Activated CD8-positive, alpha-beta memory T cell treated with anti-CD3 and anti-CD28 coated beads for 48 hours (primary cell): Measurements from ENCODE around the gene YES1.
"Not testable (repeated sequence)": the region's sequence is repeated elsewhere in the genome, so short reads cannot be mapped to it uniquely, and the experiment has no call there.

Experiments used
- DNase-seq, 3 experiments: peaks; one replicate each; pipeline ENCODE4 v3.0.0-alpha.2; 2020; ENCODE audit warnings: low read depth in 2 of 3, low spot score in 2 of 3

Gene YES1

DNA sequence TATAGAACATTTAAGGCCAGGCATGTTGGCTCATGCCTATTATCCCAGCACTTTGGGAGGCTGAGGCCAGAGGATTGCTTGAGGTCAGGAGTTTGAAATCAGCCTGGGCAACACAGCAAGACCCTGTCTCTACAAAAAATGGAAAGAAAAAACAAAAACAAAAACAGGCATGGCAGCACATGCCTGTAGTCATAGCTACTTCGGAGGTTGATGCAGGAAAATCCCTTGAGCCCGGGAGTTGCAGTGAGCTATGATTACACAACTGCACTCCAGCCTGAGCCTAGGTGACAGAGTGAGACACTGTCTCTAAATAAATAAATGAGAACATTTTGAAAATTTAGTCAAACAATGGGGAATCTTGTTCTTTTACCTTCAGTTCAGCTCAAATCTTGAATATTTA lies 12.1 kb upstream of the YES1 start:
- DNase-seq, result no peak

DNA sequence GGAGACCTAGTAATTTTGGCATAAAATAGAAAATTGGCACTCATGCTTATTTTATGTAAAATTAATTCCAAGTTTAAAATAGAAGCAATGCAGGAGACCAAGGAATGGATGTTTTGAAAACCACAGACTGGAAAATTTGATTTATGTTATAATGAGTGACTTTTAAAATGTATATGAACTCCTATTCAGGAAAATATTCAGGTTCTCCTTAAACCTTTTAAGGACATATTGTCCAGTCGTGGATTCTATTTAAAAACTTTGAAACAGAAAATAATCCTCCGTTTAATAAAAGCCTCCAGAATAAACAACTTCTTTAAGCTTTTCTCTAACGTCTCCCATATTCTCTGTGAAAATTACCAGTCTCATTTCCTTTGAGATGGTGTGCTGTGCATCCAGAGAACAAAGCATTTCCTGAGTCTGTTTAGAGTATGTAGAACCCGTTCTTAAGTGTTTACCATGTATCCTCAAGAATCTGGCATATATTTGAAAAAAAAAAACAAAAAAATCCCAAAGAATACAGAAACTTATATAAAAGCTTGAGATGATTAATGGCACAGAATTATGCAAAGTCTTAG lies 8.6 kb upstream of the YES1 start:
- DNase-seq, result no peak

GRCh38 chr18:816869-817268 lies 4.8 kb upstream of the YES1 start:
- no peak for DNase-seq

DNA sequence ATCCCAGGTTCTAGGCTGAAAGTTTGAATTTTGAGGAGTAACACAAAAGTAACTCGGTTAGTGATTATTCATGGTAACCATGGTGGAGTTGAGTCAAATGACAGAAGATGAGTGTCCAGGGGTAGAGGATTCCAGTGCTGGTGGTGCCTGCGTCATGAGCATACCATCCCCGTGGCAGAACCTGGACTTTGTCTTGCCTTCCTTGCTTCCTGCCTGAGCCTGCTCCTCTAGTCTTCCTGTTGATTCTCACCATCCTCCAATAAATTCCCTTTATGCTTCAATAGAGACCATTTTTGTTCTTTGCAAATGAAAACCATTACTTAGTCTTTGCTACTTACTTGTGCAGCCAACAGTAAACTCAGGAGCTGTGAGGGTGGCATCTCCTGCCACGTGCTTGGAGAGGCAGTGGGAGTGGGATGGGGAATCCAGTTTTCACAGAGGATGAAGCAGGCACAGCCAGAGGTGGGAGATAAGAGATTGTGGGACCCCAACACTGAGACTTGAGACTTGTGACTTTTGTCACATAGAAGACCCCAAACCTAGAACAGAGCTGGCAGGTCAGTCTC lies 4.1 kb upstream of the YES1 start:
- DNase-seq, result no peak

DNA sequence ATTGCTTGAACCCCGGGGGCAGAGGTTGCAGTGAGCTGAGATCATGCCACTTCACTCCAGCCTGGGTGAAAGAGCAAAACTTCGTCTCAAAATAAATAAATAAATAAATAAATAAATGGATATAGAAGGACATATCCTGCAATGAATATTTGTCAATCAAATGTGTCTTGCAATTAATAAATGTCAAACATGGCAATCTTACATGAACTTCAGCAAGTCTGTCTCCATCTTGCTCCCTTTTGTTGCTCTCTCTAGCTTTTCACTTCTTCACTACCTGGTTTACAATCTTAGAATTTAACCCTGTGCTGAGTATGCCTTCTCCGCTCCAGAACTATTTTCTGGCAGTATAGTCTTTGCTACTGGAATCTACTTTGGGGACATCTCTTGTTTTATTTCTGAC lies 3.3 kb upstream of the YES1 start:
- DNase-seq, result no peak

DNA sequence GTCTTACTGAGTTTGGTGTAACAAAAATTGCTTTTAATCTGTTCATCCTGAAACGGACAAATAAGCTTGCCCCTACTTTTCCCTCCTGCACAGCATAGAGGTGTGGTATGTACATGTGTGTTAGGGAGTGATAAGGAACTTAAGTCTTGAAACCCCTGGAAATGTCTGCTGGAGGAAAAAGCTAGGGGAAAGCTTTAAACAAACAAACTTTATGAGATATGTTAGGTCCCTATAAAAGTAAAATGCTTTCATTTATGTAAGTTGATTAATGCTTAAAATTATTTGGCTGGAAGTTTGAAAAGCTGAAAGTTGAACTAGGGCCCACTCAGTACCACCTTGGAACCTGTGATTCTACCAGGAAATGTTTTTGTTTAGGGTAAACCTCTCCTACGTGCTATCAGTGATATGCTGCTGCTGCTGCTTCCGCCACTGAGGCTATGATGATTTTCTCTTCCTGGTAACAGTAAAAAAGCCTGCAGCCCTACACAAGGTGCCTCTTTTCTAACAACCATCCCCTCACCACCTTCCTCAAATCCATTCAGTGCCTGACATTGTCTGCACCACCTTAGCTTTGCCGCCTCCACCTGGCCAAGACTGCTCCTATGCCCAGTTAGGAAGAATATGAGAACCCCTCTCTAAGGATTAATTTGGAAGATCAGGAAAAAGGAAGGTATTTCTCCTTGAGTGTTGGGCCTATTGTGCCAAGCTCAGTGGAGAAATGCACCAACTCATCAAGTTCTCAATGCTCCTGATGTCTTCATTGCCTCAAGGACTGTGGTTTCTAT lies 2.5 kb upstream of the YES1 start:
- no peak for DNase-seq

DNA sequence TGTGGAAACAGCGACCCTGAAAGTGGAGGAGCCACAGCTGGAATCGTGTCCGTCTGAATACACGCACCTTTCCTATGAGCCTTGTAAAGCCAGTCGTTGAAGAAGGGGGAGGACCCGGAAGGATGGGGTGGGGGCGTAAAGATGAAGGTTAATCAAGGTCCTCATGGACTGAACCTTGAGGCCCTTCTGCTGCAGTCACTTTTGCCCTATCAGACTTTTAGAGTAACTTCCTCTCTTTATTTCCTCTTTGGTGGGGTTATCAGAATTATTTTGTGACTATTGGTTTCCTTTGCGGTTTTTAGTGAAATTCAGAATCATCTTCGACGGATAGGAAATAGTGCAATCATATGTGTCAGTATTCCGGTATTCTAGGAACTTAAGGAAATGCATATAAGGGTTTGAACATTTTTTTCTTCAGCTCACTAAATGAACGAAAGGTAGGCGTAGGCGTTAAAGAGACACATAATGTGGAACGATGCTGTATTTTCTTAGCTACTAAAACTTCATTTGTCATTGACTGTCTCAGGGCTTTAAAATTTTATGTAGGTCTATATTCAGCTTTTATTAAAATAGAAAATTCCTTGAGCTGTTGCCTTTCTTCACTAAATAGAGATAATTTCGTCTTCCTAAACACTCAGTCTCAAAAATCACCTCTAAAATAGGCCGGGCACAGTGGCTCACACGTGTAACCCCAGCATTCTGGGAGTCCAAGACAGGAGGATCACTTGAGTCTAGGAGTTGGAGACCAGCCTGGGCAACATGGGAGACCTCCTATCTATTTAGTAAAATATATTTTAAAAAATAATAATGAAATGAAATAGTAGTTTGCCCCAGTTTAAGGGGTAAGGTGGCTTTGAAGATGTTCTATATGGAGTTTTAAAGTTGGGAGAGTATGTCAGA lies 1.4 kb upstream of the YES1 start:
- DNase-seq, result no peak

DNA sequence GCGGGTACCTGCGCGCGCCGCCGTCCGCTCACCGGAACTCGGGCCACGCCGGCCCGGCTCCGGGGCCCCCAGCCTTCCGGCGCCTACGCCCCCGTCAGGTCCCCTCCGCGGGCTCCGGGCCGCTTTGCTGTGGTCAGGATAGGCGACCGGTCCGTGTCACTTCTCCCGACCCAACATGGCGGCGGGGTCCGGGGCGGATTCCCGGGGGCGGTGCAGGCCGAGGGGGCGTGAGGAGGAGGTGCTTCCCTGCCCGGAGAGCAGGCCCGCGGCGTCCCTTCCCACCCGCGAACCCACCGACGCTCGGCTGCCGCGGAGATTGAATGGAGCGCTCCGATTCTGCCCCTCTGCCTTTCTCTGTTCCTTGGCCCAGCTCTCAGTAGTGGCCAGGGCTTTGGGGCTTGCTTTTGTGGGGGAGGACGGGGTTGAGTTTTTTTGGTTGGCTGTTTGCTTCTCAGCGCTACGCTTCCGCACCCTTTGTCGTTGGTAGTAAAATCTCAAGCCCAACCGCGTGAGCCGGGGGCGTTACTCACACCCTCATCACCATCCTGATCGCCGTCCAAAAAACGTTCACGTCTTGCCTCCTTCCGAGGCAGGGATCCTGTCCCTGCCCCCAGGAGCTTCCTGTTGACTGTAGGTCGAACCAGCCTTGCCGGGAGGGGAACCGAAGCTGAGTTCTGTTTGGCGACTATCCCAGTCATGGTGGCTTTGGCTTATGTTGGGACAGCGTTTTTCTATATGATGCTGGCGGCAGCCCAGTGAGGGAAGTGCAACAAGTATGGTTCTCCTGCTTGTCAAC lies 532 bp upstream of the YES1 start:
- DNase-seq, result peak; percentile 65 to 71 (median 69)

DNA sequence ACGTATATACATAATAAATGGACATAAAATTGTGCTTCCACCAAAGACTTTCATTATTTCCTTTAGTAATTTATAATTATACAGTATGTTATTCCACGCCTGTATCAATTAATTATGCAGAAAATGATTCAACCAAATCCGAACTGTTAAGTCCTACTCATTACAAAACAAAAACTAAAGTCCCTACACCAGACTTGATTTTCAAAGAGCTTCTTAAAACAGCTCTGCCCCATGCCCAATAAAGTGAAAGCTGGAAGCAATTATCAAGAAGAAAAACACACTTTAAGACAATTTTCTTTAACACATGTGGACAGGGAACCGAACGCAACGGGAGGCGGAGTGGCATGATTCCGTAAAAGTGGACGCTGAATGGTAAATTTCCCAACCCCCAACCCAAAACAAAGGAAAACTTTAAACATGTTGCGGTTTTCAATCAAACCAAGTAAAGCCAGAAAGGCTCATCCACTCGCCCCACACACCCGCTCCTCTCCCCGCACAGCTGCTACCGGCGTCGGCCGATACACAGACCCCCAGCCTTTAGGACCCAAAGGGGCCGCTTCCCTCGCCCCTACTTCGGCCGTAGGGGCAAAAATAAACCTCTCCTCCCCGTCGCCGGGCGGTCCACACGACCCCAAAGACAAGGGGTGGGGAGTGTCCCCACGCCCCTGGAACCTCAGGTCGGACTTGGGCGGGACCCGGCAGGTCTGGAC lies 705 bp downstream of the YES1 start:
- peak in 1 of 3 experiments; percentile 10 for DNase-seq

DNA sequence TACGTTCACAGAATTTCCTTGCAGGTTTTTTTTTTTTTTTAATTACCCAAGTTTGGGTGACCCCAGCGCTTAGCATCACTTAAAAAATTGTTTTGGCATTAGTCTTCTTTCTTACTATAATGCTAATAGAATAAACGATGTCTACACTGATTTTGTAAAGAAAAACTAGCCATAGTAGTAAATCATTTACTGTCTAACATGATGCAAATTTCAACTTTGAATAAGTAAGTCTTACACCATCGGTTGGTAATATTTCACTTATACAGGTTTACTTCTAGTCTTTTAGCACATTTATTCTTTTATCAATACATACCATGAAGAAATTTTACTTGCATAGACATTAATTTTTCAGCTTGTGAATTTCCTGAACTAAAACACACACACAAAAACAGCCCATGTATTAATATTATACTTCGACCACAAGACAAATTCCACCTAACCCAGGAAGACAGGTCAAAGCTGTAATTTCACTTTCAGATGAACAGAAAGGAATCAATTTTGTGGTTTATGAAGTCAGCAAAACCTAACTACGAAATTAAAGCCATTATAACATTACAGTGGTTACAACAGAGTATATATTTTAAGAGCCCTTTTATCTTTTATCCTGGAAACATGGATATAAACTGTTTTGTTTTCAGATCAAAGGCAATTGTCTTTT lies 1.9 kb downstream of the YES1 start:
- DNase-seq, result no peak

DNA sequence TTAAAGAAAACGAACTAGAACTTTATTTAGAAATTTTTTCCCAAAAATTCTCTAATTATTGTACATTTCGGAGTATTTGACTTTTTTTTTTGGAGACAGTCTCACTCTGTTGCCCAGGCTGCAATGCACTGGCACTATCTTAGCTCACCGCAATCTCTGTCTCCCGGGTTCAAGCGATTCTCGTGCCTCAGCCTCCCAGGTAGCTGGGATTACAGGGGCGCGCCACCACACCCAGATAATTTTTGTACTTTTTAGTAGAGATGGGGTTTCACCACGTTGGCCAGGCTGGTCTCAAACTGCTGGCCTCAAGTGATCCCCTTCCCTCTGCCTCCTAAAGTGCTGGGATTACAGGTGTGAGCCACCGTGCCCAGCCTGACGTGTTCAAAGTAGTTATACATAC lies 2.8 kb downstream of the YES1 start:
- not testable (repeated sequence) for DNase-seq

GRCh38 chr18:808502-808901 lies 3.5 kb downstream of the YES1 start:
- no peak for DNase-seq

DNA sequence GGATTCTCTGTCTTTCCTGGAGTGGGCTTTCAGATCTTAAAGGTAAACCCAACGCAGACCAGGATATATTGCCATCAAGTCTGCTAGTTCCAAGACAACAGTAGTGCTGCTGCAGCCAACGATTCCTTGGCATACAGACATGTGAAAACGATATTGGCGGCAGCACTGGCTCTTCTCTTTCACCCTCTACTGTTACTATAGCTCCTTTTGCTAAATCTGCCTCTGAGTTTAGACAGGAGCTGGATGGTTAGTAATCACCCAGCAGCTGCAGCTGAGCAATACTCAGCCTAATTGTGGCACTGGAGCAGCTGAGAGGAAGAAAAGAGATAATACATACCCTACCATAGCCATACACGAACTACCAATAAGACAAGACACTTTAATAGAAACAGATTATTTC lies 4.0 kb downstream of the YES1 start:
- no peak for DNase-seq

- no peak for DNase-seq
Observed at GRCh38 chr18:805755-806110, 6.3 kb downstream of the YES1 start.

GRCh38 chr18:805008-805754 lies 6.9 kb downstream of the YES1 start:
- DNase-seq, result no peak

DNA sequence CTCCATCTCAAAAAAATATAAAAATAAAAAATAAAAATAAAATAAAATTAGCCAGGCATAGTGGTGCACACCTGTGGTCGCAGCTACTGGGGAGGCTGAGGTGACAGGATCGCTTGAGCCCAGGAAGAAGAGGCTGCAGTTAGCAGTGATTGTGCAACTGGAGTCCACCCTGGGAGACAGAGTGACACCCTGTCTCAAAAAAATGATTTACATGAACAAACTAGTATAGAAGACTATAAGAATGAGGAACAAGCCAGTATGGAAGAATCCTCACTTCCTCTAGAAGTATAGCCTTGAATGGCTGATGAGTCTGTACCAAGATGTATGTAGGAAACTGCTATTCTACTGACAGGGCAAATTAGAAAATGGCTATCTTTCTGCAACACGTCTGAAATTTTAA lies 10.9 kb downstream of the YES1 start:
- DNase-seq, result no peak

- no peak for DNase-seq
Observed at GRCh38 chr18:799943-800342, 12.1 kb downstream of the YES1 start.

DNA sequence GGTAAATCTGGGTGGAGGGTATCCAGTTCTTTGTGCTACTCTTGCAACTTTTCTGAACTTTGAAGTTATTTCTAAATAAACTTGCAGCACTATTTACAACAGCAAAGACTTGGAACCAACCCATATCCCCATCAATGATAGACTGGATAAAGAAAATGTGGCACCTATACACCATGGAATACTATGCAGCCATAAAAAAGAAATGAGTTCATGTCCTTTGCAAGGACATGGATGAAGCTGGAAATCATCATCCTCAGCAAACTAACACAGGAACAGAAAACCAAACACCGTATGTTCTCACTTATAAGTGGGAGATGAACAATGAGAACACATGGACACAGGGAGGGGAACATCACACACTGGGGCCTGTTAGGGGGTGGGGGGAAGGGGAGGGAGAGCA lies 16.7 kb downstream of the YES1 start:
- not testable (repeated sequence) for DNase-seq

GRCh38 chr18:789397-789796 lies 22.6 kb downstream of the YES1 start:
- DNase-seq, result no peak
